Hematopoietic multipotent progenitor cell treated with erythropoietin and hydrocortisone succinate and interleukin-3 and kit ligand, for 6 days (in vitro differentiated cells): ENCODE results near the gene METTL25.

Source experiments
- DNase-seq: peaks from one replicate; pipeline ENCODE4 v3.0.0-alpha.2; 2015

METTL25 gene

DNA sequence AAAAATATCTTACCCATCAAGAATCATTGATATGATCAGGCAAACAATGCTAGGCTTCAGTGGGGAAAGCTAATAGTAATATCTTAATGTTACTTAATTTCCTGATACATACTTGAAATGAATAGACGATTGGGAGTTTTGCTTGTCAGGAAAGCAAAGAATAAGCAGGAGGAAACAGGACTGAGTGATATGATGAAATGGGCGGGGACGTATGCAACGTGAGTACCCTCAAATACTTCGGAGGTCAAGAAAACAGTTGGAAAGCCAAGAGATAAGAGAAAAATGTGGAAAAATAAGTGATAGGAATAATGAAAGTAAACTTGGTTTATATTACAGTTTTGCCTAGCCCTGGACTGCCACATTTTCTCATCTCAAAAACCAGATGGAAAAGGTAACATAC is 49.2 kb downstream of the METTL25 start:
- no peak for DNase-seq

DNA sequence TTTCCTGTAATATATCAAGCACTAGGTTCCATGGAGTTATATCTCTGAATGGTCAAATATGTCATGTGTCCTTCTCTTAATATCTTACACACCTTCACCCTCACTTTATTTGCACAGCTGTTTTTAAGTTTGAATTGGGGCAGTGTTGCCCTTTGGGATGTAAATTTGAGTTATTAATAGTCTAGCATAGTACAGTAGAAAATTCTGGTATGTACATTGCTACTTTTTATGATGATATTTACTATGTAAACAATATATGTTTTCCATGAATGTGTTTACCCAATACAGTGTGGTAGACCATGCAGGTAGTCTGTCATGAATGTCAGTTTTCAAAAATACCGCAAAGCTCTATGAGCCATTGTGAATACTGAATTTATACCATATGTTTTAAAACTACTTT is 50.5 kb downstream of the METTL25 start:
- no peak for DNase-seq

- no peak for DNase-seq
These were observed 53.4 kb downstream of the METTL25 start for GRCh38 chr12:82411546-82412230.

- DNase-seq, result no peak
These were observed 53.9 kb downstream of the METTL25 start for GRCh38 chr12:82412246-82412645.

- DNase-seq, result no peak
These were observed 55.7 kb downstream of the METTL25 start for GRCh38 chr12:82414044-82414443.

DNA sequence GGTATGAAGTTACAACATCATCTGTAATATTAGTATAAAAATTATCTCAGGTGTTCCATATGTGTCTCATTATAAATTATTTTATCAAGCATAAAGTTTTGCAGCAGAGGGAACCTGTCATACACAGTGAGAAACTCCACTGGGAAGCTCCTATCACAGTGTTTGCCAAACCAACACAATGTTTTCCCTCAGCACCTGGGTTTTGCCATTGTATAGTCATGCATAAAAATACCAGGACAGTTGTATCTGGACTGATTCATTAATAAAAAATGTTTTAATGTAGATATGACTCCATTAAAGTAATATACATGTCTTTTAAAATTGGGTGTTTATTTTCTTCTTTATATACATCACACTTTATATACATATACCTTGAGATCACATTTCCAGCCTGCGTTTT is 56.6 kb downstream of the METTL25 start:
- DNase-seq, result no peak

- no peak for DNase-seq
These were observed 57.1 kb downstream of the METTL25 start for GRCh38 chr12:82415402-82415801.

GRCh38 chr12:82425241-82425640 is 66.9 kb downstream of the METTL25 start:
- no peak for DNase-seq

DNA sequence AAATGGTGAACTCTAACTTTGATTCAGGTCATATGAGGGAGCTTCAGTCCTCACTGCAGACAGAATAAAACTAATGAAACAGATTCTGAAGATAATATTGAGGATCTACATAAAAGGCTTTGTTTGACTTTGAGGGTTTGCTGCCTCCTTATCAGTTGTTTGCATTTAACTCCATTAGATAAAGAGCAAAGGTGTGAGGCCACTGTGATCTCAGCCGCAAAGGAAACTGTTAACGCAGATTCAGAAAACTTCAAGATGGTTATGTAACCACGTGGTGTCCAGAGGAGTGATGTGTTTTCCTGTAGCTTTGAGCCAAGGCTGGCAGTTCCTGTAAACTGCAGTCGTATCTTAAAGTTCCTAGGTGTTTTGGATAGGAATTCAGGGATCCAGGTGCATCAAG is 67.8 kb downstream of the METTL25 start:
- DNase-seq, result no peak

DNA sequence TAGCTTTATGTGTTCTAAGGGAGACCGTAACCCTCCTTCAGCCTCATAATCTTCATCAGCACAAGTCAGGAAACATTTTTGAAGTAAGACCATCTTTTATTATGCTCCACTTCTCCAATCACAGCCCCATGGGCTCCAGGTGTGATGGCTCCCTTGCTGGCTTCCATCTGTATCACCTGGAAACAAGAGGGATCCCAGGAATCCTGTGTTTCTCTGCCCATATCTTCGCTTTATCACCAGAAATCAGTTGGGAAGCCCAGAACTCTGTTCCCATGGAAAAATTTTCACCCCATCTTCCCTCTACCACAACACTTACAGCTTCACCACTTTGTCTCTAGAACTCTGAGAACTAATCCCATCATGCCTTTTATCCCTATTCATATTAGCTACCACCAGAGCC is 68.3 kb downstream of the METTL25 start:
- DNase-seq, result no peak

GRCh38 chr12:82430541-82431145 is 72.3 kb downstream of the METTL25 start:
- DNase-seq, result no peak

DNA sequence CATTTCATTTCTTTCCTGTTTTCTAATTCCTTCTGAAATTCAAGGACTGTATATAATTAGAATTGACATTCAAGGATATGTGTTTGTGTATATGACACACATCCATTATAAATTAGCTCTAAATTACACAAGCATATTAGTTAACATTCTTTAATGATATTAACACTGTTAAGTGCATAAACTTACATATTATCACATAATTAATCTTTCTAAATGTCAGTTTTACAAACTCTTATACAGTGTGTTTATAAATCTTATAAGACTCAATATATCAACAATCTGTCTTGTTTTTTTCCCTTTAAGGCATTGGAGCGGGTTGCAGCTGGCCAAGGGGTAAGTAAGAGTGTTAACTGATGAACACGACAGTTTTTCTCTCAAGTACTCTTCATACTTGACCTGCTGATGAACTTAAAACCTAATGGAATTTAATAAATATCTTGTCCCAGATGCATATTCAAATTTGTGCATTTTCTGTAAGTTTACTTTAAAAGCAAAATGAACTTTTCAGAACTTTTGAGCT is 76.1 kb downstream of the METTL25 start:
- no peak for DNase-seq

GRCh38 chr12:82436354-82436753 is 78.0 kb downstream of the METTL25 start:
- DNase-seq, result no peak

- DNase-seq, result no peak
These were observed 79.4 kb downstream of the METTL25 start for GRCh38 chr12:82437744-82438143.

DNA sequence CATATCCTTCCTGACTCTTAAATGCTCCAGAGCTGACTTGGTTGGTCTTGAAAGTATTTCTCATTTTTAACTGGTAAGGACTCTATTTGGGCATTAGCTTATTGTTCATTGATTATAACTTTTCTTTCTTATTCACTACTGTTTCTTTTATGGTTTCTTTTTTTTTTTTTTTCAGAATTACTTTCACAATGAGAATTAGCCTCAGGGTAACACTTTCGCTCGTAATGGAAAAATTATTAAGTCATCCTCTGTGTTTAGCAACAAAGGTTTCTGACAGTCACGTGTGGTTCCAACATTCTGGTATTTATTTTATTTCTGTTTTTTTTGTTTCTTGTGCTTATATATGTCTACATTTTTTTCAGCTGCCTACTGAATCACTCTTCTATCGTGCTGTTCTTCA is 80.0 kb downstream of the METTL25 start:
- no peak for DNase-seq

DNA sequence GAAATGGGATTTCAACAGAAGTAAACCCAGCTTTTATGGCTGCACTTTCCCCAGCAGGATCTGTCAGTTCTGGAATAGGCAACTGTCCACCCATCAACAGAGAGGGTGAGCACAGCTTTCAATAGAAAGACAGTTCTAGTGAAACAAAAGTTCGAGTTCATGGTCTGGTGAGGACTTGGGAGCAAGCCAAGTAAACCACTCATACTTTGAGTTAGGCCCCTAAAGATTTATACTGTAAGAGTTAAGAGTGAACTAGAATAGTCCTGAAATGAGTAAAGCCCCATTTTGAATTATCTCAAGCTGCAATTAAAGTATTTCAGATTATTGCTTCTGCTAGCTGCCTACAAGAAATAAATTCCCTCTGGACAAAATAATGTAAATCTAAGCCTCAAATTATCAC is 82.6 kb downstream of the METTL25 start:
- DNase-seq, result no peak

GRCh38 chr12:82448911-82449578 is 90.7 kb downstream of the METTL25 start:
- DNase-seq, result no peak

DNA sequence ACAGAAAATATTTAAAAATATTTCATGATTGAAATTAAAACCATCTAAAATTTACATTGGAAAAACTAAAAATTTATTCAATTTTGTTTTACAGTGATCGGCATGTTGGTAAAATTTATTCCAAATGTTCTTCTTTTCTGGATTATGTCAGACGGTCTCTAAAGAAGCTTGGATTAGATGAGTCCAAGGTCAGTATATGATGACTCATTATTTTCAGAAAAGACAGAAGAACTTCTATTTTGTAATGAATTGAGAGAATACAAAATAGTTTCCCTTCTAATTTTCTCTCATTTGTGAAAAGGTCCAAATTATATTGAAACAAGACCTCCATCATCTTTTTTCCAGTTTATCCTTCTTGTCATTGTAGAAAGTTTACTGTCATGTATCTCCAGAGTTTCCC is 98.3 kb downstream of the METTL25 start:
- DNase-seq, result no peak

- DNase-seq, result no peak
These were observed 99.8 kb downstream of the METTL25 start for GRCh38 chr12:82458101-82458500.

DNA sequence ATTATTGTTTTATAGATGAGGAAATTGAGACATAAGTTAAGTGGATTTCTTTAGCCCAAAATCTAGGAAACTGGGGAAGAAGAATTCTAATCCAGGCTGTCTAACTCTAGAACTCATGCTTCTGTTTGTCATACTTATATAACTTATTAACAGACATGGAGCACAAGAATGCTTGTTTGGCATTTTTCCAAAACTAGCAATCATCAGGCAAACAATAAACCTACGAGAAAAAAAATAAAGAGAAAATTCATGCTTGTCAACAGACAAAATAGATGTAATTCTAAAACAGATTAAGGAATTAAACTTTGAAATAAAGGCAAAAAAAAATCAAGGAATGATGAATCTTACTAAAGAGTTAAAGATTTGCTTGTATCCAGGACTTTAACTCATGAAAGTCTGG is 103.1 kb downstream of the METTL25 start:
- no peak for DNase-seq

- no peak for DNase-seq
These were observed 103.5 kb downstream of the METTL25 start for GRCh38 chr12:82461836-82462235.

DNA sequence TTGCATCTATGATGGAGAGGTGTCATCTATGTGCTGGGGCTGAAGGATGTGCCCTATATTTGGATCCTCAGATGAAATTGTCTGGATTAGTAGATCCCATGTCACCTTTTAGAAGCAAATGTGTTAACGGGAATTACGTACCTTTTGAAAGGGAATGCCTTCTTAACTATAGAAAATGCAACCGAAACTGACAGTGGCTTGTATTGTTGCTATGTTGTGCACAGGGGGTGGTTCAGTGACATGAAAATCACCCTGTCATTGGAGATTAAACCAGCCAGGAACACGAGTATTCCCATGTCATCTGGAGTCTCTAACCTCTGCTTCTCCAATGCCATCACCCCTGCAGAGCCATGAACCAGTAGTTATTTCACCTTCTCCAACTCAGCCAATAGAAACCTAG is 110.2 kb downstream of the METTL25 start:
- no peak for DNase-seq

- DNase-seq, result no peak
These were observed 112.7 kb downstream of the METTL25 start for GRCh38 chr12:82470906-82471512.
